HepG2 (cell line): ENCODE measurements around the gene ABT1. TPM values are rescaled to one million over a fixed set of nuclear protein-coding genes. Genes with fewer than 3 reads are reported as not detected.

Experiments
- ATF4 ChIP-seq, 2 experiments: fragments of 450-650 bp in 1 of 2; sonication (generic) in 1 of 2; formaldehyde crosslinking; IDR thresholded peaks; 2 replicates each; pipeline versions ENCODE4 v1.5.0 to v1.8.0; 2020 to 2022; ENCODE audit warnings: mild to moderate bottlenecking in 1 of 2, missing genetic modification reagents in 1 of 2
- CBX5 ChIP-seq: sonication (generic); formaldehyde crosslinking; IDR thresholded peaks from 2 replicates; pipeline ENCODE4 v1.4.0; 2020; ENCODE audit warnings: missing genetic modification reagents, borderline replicate concordance
- HMG20B ChIP-seq: conservative IDR thresholded peaks from 2 replicates; pipeline ENCODE4 v1.6.1; 2016; ENCODE audit warnings: missing genetic modification reagents, missing compliant biosample characterization
- HMGXB3 ChIP-seq: sonication (generic); formaldehyde crosslinking; IDR thresholded peaks from 2 replicates; pipeline ENCODE4 v1.4.0; 2020; ENCODE audit warnings: missing genetic modification reagents, borderline replicate concordance
- KDM2A ChIP-seq: sonication (generic); formaldehyde crosslinking; IDR thresholded peaks from 2 replicates; pipeline ENCODE4 v1.4.0; 2020; ENCODE audit warnings: low read depth, missing genetic modification reagents, borderline replicate concordance
- KDM4B ChIP-seq: sonication (generic); formaldehyde crosslinking; IDR thresholded peaks from 2 replicates; pipeline ENCODE4 v1.4.0; 2020; ENCODE audit warnings: missing genetic modification reagents
- PAF1 ChIP-seq: IDR thresholded peaks from 2 replicates; pipeline ENCODE4 v1.6.1; 2016; ENCODE audit warnings: missing genetic modification reagents, missing compliant biosample characterization
- POGZ ChIP-seq: sonication (generic); formaldehyde crosslinking; IDR thresholded peaks from 2 replicates; pipeline ENCODE4 v1.4.0; 2020; ENCODE audit warnings: mild to moderate bottlenecking, missing genetic modification reagents
- SMAD3 ChIP-seq: sonication (generic); formaldehyde crosslinking; IDR thresholded peaks from 2 replicates; pipeline ENCODE4 v1.4.0; 2020; ENCODE audit warnings: missing genetic modification reagents
- ZBTB14 ChIP-seq: sonication (generic); formaldehyde crosslinking; IDR thresholded peaks from 2 replicates; pipeline ENCODE4 v1.4.0; 2020; ENCODE audit warnings: missing genetic modification reagents
- ZBTB49 ChIP-seq: sonication (generic); formaldehyde crosslinking; IDR thresholded peaks from 2 replicates; pipeline ENCODE4 v1.4.0; 2020; ENCODE audit warnings: missing genetic modification reagents, borderline replicate concordance
- ZMYM4 ChIP-seq: sonication (generic); formaldehyde crosslinking; IDR thresholded peaks from 2 replicates; pipeline ENCODE4 v1.8.1; 2023; ENCODE audit warnings: mild to moderate bottlenecking, missing genetic modification reagents
- ZNF598 ChIP-seq: sonication (generic); formaldehyde crosslinking; IDR thresholded peaks from 2 replicates; pipeline ENCODE4 v1.5.1; 2020; ENCODE audit warnings: mild to moderate bottlenecking, missing genetic modification reagents, borderline replicate concordance
- ZNF770 ChIP-seq: sonication (generic); formaldehyde crosslinking; IDR thresholded peaks from 2 replicates; pipeline ENCODE4 v1.5.0; 2020; ENCODE audit warnings: mild to moderate bottlenecking, missing genetic modification reagents
- ZNF780A ChIP-seq: sonication (generic); formaldehyde crosslinking; IDR thresholded peaks from 2 replicates; pipeline ENCODE4 v1.8.0; 2022; ENCODE audit warnings: mild to moderate bottlenecking, missing genetic modification reagents, moderate library complexity
- polyA plus RNA-seq, 8 experiments: library from polyadenylated mRNA; depleted of rRNA in 3 of 8; stranded (reverse) in 7 of 8; unstranded in 1 of 8; fragments of >200 nt; fragmentation: Illumina TruSeq in 4 of 8; extraction: Trizol in 4 of 8; gene quantifications; 2 replicates each; pipeline versions ENCODE4 v1.2.1 to v1.2.3, GENCODE V29; 2011 to 2016; ENCODE audit warnings: low read depth in 4 of 8, missing spikeins in 1 of 8, mixed read lengths in 1 of 8; ENCODE audit not compliant: insufficient read depth in 1 of 8
- total RNA-seq, 5 experiments: library from RNA; depleted of rRNA; stranded (reverse); fragments of >200 nt; fragmentation: Illumina TruSeq; extraction: Trizol; gene quantifications; 2 replicates each; pipeline ENCODE4 v1.2.3, GENCODE V29; 2016; ENCODE audit warnings: low read depth in 1 of 5

Gene ABT1
- total and polyA plus RNA-seq, 2 of the 13 experiments (the other 11 are each of a cell fraction or from before 2014, with no cell fraction given): 38.4 TPM

- peak; percentile 53; the same call in 1 of the 2 replicates for TF ChIP-seq ZBTB49 (CRISPR knock-in tag)
- TF ChIP-seq ZNF770 (CRISPR knock-in tag): peak; percentile 27; the same call in 1 of the 2 replicates
- peak; percentile 89; the same call in 1 of the 2 replicates for TF ChIP-seq CBX5 (CRISPR knock-in tag)
- TF ChIP-seq HMG20B (CRISPR knock-in tag): 0 out of 2 replicates have a peak, but pooled peaks have one; percentile 44
- peak; percentile 61; the same call in 1 of the 2 replicates for TF ChIP-seq ZNF780A
- TF ChIP-seq KDM4B: peak; percentile 84; the same call in 1 of the 2 replicates
- TF ChIP-seq ATF4 (CRISPR knock-in tag; IDR thresholded peaks at IDR 0.05): peak in 1 of 2 experiments; percentile 82; a peak in 2 of 4 replicates
- peak; percentile 93 for TF ChIP-seq POGZ (CRISPR knock-in tag)
- TF ChIP-seq ZNF598 (CRISPR knock-in tag): peak; percentile 77; the same call in 1 of the 2 replicates
- 0 out of 2 replicates have a peak, but pooled peaks have one; percentile 50 for TF ChIP-seq HMGXB3 (CRISPR knock-in tag)
- peak; percentile 86 for TF ChIP-seq ZMYM4 (CRISPR knock-in tag)
- no peak for TF ChIP-seq PAF1 (CRISPR knock-in tag)
- peak; percentile 72; the same call in 1 of the 2 replicates for TF ChIP-seq SMAD3 (CRISPR knock-in tag)
- TF ChIP-seq KDM2A (CRISPR knock-in tag): peak; percentile 97
- TF ChIP-seq ZBTB14: no peak
Measured at GRCh38 chr6:26595669-26596269, 984 bp upstream of the ABT1 start (continued).
